SK-N-SH (cell line): ENCODE measurements around the gene SPO11. TPM values are rescaled to one million over a fixed set of nuclear protein-coding genes. Genes with fewer than 3 reads are reported as not detected.

ENCODE experiments used
- CTCF ChIA-PET: fragments of 300-600, 350-600 bp; formaldehyde crosslinking; extraction: SDS; loops from one replicate; lab custom pipeline; 2021; lab: Yijun Ruan, JAX
- POLR2A ChIA-PET: fragments of 350-600 bp; sonication (Branson Sonifier 250); formaldehyde crosslinking; extraction: SDS; loops from one replicate; lab custom pipeline; 2020; ENCODE audit warnings: antibody characterized with exemption, inconsistent platforms; lab: Yijun Ruan, JAX
- DNase-seq: peaks from one replicate; pipeline ENCODE4 v3.0.0; 2012
- H2AFZ ChIP-seq: fragments of 200-600 bp; sonication (generic); 2 replicates; pipeline ENCODE4 v1.8.1; 2016; ENCODE audit warnings: antibody characterized with exemption, mild to moderate bottlenecking, low read depth
- H3F3A ChIP-seq: fragments of 200-600 bp; sonication (generic); replicated peaks from 2 replicates; pipeline ENCODE3; 2016; ENCODE audit warnings: antibody characterized with exemption, mild to moderate bottlenecking; ENCODE audit not compliant: insufficient read depth
- H3K27ac ChIP-seq, 2 experiments: fragments of 200-500 bp in 1 of 2; fragments of 200-600 bp in 1 of 2; sonication (Bioruptor generic) in 1 of 2; sonication (generic), shearing (Covaris generic) in 1 of 2; 2 replicates each; pipeline versions ENCODE4 v1.5.1 to v1.6.1; 2014 to 2016; ENCODE audit warnings: low read depth in 2 of 2, inconsistent platforms in 1 of 2, low read length in 1 of 2, mild to moderate bottlenecking in 1 of 2, mixed read lengths in 1 of 2
- H3K27me3 ChIP-seq: fragments of 200-600 bp; sonication (generic), shearing (Covaris generic); 2 replicates; pipeline ENCODE4 v1.6.1; 2016; ENCODE audit warnings: mixed run types; ENCODE audit not compliant: insufficient read depth
- H3K36me3 ChIP-seq, 2 experiments: fragments of 200-500 bp in 1 of 2; fragments of 200-600 bp in 1 of 2; sonication (Bioruptor generic) in 1 of 2; sonication (generic) in 1 of 2; replicated peaks in 1 of 2; 2 replicates each; pipeline versions ENCODE3 to v1.5.1; 2014 to 2016; ENCODE audit warnings: low read length in 1 of 2, mild to moderate bottlenecking in 1 of 2; ENCODE audit not compliant: insufficient read depth in 2 of 2, control insufficient read depth in 1 of 2
- H3K4me1 ChIP-seq, 2 experiments: fragments of 200-500 bp in 1 of 2; fragments of 200-600 bp in 1 of 2; sonication (Bioruptor generic) in 1 of 2; sonication (generic), shearing (Covaris generic) in 1 of 2; 2 replicates each; pipeline versions ENCODE4 v1.5.1 to v1.6.1; 2014 to 2016; ENCODE audit warnings: low read depth in 1 of 2, low read length in 1 of 2, mixed run types in 1 of 2; ENCODE audit not compliant: insufficient read depth in 2 of 2, control insufficient read depth in 1 of 2
- H3K4me2 ChIP-seq: fragments of 200-600 bp; sonication (generic), shearing (Covaris generic); 2 replicates; pipeline ENCODE4 v1.6.1; 2017; ENCODE audit warnings: mixed run types
- H3K4me3 ChIP-seq, 2 experiments: fragments of 200-500 bp in 1 of 2; fragments of 200-600 bp in 1 of 2; sonication (Bioruptor generic) in 1 of 2; sonication (generic), shearing (Covaris generic) in 1 of 2; 2 replicates each; pipeline versions ENCODE4 v1.5.1 to v1.8.1; 2014 to 2016; ENCODE audit warnings: low read depth in 2 of 2, inconsistent platforms in 1 of 2, low read length in 1 of 2, mild to moderate bottlenecking in 1 of 2, mixed read lengths in 1 of 2, moderate library complexity in 1 of 2
- H3K79me2 ChIP-seq: fragments of 200-600 bp; sonication (generic); 2 replicates; pipeline ENCODE4 v1.8.1; 2017; ENCODE audit warnings: mild to moderate bottlenecking; ENCODE audit not compliant: insufficient read depth
- H3K9ac ChIP-seq: fragments of 200-600 bp; sonication (generic); 2 replicates; pipeline ENCODE4 v1.6.1; 2017; ENCODE audit warnings: mixed run types
- H3K9me2 ChIP-seq: fragments of 200-600 bp; sonication (generic); 2 replicates; pipeline ENCODE4 v1.6.1; 2017; ENCODE audit warnings: mixed run types
- H3K9me3 ChIP-seq: fragments of 200-600 bp; sonication (generic); 2 replicates; pipeline ENCODE4 v1.6.1; 2017; ENCODE audit warnings: mixed run types, mild to moderate bottlenecking, moderate library complexity
- H4K20me1 ChIP-seq: fragments of 200-600 bp; sonication (generic); 2 replicates; pipeline ENCODE4 v1.6.1; 2017; ENCODE audit warnings: mild to moderate bottlenecking, mixed run types; ENCODE audit not compliant: insufficient read depth
- ELF1 ChIP-seq: IDR thresholded peaks from 2 replicates; pipeline ENCODE4 v1.4.0; 2012
- EP300 ChIP-seq, 2 experiments: IDR thresholded peaks; 2 replicates each; pipeline versions ENCODE4 v1.4.0 to v1.6.1; 2012; ENCODE audit warnings: borderline replicate concordance in 1 of 2, low read depth in 1 of 2, low read length in 1 of 2
- EZH2phosphoT487 ChIP-seq: fragments of 200-600 bp; sonication (generic); IDR thresholded peaks from 2 replicates; pipeline ENCODE4 v1.6.1; 2017; ENCODE audit warnings: low read depth, mixed run types, mild to moderate bottlenecking, antibody characterized with exemption, moderate library complexity, borderline replicate concordance
- FOXM1 ChIP-seq: IDR thresholded peaks from 2 replicates; pipeline ENCODE4 v1.4.0; 2012; ENCODE audit warnings: low read depth, mild to moderate bottlenecking
- GABPA ChIP-seq: IDR thresholded peaks from 2 replicates; pipeline ENCODE4 v1.4.0; 2012; ENCODE audit warnings: low read depth, mild to moderate bottlenecking
- GATA2 ChIP-seq: sonication (generic); formaldehyde crosslinking; IDR thresholded peaks from 2 replicates; pipeline ENCODE4 v1.5.0; 2020; ENCODE audit warnings: mild to moderate bottlenecking, missing genetic modification reagents
- IRF3 ChIP-seq: fragments of 150-350 bp; IDR thresholded peaks from 2 replicates; pipeline ENCODE4 v1.6.1; 2016; ENCODE audit warnings: mild to moderate bottlenecking, low read depth, low read length
- MAX ChIP-seq: IDR thresholded peaks from 2 replicates; pipeline ENCODE4 v1.4.0; 2012; ENCODE audit warnings: low read depth
- MEF2A ChIP-seq: IDR thresholded peaks from 2 replicates; pipeline ENCODE4 v1.4.0; 2012; ENCODE audit warnings: low read depth, borderline replicate concordance
- MXI1 ChIP-seq: IDR thresholded peaks from 2 replicates; pipeline ENCODE4 v1.6.1; 2012; ENCODE audit warnings: mild to moderate bottlenecking, low read depth, low read length, improper control_type of control experiment
- NFIC ChIP-seq: IDR thresholded peaks from 2 replicates; pipeline ENCODE4 v1.4.0; 2012; ENCODE audit warnings: borderline replicate concordance
- NRF1 ChIP-seq: IDR thresholded peaks from 2 replicates; pipeline ENCODE4 v1.6.1; 2012; ENCODE audit warnings: low read depth, mild to moderate bottlenecking, low read length
- POLR2AphosphoS5 ChIP-seq: IDR thresholded peaks from 2 replicates; pipeline ENCODE4 v1.6.1; 2012; ENCODE audit warnings: low read depth, low read length
- RFX5 ChIP-seq: IDR thresholded peaks from 2 replicates; pipeline ENCODE4 v1.6.1; 2012; ENCODE audit warnings: mild to moderate bottlenecking, improper control_type of control experiment, low read length
- SMC3 ChIP-seq: IDR thresholded peaks from 2 replicates; pipeline ENCODE4 v1.6.1; 2012; ENCODE audit warnings: low read depth, low read length, improper control_type of control experiment
- TEAD4 ChIP-seq: IDR thresholded peaks from 2 replicates; pipeline ENCODE4 v1.4.0; 2012; ENCODE audit warnings: mild to moderate bottlenecking, borderline replicate concordance; ENCODE audit not compliant: insufficient read depth
- ZBTB33 ChIP-seq: IDR thresholded peaks from 2 replicates; pipeline ENCODE4 v1.4.0; 2012; ENCODE audit warnings: low read depth, borderline replicate concordance
- WGBS: methylation state at CpG from one replicate; pipeline ENCODE4 v1.1.6; 2017; ENCODE audit warnings: low lambda C conversion rate; 5-methylcytosine and 5-hydroxymethylcytosine counted together
- polyA plus RNA-seq, 3 experiments: library from polyadenylated mRNA; depleted of rRNA; stranded (reverse); fragments of >200 nt; gene quantifications; 2 replicates each; pipeline ENCODE4 v1.2.3, GENCODE V29; 2012
- TF ChIP-seq, protein P1 (sequence below): IDR thresholded peaks from 2 replicates; pipeline ENCODE4 v1.4.0; 2012; ENCODE audit warnings: low read depth, borderline replicate concordance

SPO11 gene
- polyA plus RNA-seq, 1 of the 3 experiments (the other 2 are of a cell fraction), result not detected

DNA sequence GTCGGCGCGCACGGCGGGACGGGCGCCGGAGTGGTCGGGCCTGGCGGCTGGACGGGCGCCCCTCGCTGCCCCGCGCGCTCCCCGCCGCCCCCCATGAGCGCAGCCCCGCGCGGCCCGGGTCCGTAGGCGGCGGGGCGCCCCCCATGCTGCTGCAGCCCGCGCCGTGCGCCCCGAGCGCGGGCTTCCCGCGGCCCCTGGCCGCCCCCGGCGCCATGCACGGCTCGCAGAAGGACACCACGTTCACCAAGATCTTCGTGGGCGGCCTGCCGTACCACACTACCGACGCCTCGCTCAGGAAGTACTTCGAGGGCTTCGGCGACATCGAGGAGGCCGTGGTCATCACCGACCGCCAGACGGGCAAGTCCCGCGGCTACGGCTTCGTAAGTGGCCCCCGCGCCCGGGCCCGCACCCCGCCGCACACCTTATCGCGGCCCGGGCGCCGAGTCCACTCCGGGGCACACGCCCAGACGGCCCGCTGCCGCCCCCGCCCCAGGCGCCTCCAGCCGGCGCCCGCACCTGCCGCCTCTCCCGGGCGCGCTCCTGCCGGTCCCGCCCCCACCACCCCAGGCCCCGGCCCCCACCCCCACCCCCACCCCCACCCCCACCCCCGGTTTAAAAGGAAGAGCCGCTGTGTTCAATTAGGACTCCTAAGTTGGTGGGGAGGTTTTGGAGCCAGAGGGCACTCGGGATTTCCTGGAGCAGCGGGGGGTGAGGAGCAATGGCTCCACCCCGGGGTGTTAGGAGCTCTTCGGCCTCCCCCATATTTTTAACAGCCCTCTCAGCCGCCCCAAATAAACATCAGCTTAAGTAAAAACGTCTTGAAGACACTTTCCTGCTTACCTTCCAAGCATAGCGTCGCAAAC is 62.1 kb downstream of the SPO11 start:
- CTCF ChIA-PET, result interaction anchor here (0.6 to 2.9 kb wide), 6 partner anchors 10 to 1448 kb away, joined by 3 to 14 read pairs (median 3); no protein-coding TSS in a partner anchor
- Histone ChIP-seq H3K27ac (peak overlapping the region in 1 of 2 experiments; percentile 63; a peak in 1 of 4 replicates), H3K9me3 (no peaks in the 10 kb centered on the region), H3K36me3 (peaks cover 0 to 13% of the 10 kb centered on the region in 2 experiments), H3K4me3 (peak overlapping the region; percentile 68 to 86), H3K9me2 (no peaks in the 10 kb centered on the region), H3K27me3 (no peaks in the 10 kb centered on the region), H3K9ac (peak overlapping the region; percentile 54; the same call in 1 of the 2 replicates), H3K4me2 (peak overlapping the region; percentile 93), H3K4me1 (peaks cover 0 to 16% of the 10 kb centered on the region in 2 experiments; a peak in 1 of 4 replicates), H4K20me1 (no peaks in the 10 kb centered on the region), H3F3A (no peaks in the 10 kb centered on the region), H2AFZ (peak overlapping the region; percentile 51; the same call in 1 of the 2 replicates)
- peak; percentile 71 for DNase-seq
- WGBS, result 13% methylated on average over 14 of the region's 98 CpGs
- POLR2A ChIA-PET, result interaction anchor here (0.6 to 1.4 kb wide), 2 partner anchors 49 to 538 kb away, joined by 3 read pairs; no protein-coding TSS in a partner anchor
- no peak for TF ChIP-seq SMC3
- no peak for TF ChIP-seq ZBTB33
- TF ChIP-seq FOXM1, result no peak
- TF ChIP-seq NFIC, result no peak
- no peak for TF ChIP-seq EZH2phosphoT487
- TF ChIP-seq POLR2AphosphoS5, result no peak
- no peak for TF ChIP-seq MAX
- no peak for TF ChIP-seq IRF3
- TF ChIP-seq MEF2A, result no peak
- no peak for TF ChIP-seq GATA2 (CRISPR knock-in tag)
- TF ChIP-seq MXI1, result no peak
- TF ChIP-seq ELF1, result no peak
- TF ChIP-seq GABPA, result no peak
- TF ChIP-seq EP300 (IDR thresholded peaks at IDR 0.05; ENCODE audit: borderline replicate concordance in 1 of 2, low read depth in 1 of 2, low read length in 1 of 2), result no peak
- TF ChIP-seq RFX5, result no peak
- TF ChIP-seq NRF1, result no peak
- TF ChIP-seq, protein P1, sequence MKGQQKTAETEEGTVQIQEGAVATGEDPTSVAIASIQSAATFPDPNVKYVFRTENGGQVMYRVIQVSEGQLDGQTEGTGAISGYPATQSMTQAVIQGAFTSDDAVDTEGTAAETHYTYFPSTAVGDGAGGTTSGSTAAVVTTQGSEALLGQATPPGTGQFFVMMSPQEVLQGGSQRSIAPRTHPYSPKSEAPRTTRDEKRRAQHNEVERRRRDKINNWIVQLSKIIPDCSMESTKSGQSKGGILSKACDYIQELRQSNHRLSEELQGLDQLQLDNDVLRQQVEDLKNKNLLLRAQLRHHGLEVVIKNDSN, result no peak
- TF ChIP-seq TEAD4, result no peak
- TF ChIP-seq, all 33 proteins: peak for 0
- H3K79me2 ChIP-seq, result peaks cover 14% of the 10 kb centered on the region
